GM10266 (cell line): ENCODE results near the gene LMTK2.

ENCODE experiments used
- DNase-seq: peaks from one replicate; pipeline ENCODE4 v3.0.0; 2012; ENCODE audit errors: extremely low spot score
- TF ChIP-seq, protein P1 (sequence below): IDR thresholded peaks from 2 replicates; pipeline ENCODE4 v1.5.1; 2012; ENCODE audit warnings: mild to moderate bottlenecking, low read depth; ENCODE audit not compliant: control insufficient read depth, insufficient read depth; ENCODE audit errors: missing control alignments

LMTK2 gene

DNA sequence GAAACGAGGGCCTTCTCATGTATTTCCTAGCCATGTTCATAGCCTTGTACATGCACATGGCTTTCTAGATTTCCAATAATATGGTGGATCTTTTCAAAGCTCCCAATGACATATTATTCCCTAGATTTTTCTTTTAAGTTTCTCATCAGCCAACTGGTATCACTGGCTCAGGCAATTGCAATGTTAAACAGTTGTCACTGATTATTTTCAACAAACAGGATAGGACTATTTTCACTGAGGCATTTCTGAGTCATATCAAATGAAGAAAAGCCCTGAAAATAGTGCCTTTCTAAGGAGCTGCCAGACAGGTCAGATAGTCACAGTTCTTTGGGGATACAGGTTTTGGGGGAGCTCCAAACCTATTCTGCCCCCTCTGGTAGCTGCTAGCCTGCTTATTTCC, 4.5 kb upstream of the LMTK2 start:
- DNase-seq, result no peak
- TF ChIP-seq, protein P1, sequence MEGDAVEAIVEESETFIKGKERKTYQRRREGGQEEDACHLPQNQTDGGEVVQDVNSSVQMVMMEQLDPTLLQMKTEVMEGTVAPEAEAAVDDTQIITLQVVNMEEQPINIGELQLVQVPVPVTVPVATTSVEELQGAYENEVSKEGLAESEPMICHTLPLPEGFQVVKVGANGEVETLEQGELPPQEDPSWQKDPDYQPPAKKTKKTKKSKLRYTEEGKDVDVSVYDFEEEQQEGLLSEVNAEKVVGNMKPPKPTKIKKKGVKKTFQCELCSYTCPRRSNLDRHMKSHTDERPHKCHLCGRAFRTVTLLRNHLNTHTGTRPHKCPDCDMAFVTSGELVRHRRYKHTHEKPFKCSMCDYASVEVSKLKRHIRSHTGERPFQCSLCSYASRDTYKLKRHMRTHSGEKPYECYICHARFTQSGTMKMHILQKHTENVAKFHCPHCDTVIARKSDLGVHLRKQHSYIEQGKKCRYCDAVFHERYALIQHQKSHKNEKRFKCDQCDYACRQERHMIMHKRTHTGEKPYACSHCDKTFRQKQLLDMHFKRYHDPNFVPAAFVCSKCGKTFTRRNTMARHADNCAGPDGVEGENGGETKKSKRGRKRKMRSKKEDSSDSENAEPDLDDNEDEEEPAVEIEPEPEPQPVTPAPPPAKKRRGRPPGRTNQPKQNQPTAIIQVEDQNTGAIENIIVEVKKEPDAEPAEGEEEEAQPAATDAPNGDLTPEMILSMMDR, result no peak

DNA sequence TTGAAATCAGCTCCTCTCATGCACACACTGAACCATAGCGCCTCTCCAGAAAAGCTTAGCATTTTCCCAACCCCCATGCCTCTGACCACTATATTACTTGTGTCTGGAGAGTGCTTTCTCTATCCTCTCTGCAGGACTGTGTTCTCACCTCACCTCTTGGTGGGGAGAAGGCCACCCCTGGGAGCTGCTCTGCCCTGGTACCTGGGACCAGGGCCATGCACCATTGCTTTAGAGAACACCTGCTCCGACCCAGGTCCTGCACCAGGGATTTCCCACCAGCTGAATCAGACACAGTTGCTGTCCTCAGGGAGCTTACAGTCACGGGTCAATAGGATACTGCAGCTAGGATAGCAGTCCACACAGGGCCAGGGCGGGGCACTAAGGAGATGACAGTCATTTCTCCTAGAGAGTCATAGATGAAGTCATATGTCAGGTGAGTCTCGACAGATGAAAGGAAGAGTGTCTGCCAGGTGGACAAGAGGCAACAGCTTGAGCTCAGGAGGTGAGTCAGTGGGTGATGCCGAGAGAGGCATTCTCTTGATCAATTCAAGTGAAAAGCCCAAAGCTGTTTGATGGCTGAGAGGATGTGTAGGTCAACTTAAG, 619 bp upstream of the LMTK2 start:
- DNase-seq, result no peak
- TF ChIP-seq, protein P1, result peak; percentile 14

DNA sequence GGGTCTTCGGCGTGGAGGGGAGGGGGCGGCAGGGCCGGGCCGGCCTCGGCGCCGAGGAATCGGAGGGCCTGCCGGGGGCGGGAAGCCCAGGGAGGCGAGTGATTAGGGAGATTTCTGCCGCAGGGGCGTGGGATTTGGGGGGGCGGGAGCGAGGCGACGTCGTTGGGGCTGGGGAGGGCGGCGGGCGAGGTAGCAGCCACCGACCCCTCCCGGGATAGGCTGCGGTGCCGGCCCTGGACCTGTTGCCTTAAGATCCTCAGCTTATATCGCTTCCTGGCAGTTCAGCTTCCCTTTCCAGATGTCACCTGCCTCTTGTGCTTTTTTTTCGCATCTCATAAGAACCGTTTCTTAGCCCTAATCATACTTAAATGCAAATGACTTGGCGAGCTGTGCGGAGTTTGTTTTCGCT, 655 bp downstream of the LMTK2 start:
- TF ChIP-seq, protein P1, result no peak
- peak; percentile 36 for DNase-seq

DNA sequence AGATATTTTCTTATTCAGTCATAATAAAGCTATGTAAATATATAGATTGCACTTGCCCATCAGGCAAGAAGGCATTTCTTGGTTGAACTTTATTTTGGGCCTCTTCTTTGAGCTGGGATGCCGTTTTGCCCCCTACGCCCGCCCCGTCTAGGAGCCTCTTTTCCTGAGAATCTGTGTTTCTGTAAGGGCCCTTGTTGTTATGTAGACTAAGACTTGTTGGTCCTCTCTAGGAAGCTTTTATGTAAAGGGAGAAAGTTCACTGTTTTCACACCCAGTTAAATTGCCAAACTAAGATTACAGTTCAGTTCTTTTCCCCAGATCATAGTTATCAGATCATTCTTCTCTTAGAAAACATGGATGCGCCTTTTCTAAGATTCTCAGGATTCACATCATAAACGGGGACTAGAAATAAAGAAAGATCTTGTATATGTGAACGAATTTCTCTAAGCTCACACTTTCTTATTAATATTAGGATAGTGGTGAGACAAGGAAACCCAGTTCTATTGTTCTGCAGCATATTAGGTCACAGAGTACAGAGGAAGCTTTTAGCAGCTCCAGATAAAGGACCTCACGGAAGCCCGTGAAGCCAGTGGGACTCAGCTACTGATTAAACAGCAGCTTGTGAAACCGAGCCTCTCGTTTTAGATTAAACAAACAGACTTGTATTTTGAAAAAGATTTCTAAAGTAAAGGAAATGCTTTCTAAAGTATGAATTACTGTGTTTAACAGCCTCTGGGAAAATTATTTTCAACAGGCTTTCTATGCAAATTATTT, 3.8 kb downstream of the LMTK2 start:
- no peak for DNase-seq
- TF ChIP-seq, protein P1, result no peak

DNA sequence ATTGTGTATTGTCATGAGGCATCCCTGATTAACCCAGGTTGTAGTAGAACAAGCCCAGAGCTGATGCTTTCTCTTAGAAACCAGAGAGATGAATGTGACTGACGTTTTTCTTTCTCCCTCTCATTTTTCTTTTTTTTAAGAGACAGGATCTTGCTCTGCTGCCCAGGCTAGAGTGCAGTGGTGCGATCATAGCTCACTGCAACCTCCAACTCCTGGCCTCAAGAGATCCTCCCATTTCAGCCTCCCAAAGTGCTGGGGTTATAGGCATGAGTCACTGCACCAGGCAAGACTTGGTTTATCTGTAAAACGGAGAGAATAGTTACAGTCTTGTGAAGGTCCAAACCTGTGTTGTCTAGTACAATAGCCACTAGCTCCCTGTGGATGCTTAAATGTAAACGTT, 5.4 kb downstream of the LMTK2 start:
- no peak for DNase-seq
- TF ChIP-seq, protein P1, result no peak

DNA sequence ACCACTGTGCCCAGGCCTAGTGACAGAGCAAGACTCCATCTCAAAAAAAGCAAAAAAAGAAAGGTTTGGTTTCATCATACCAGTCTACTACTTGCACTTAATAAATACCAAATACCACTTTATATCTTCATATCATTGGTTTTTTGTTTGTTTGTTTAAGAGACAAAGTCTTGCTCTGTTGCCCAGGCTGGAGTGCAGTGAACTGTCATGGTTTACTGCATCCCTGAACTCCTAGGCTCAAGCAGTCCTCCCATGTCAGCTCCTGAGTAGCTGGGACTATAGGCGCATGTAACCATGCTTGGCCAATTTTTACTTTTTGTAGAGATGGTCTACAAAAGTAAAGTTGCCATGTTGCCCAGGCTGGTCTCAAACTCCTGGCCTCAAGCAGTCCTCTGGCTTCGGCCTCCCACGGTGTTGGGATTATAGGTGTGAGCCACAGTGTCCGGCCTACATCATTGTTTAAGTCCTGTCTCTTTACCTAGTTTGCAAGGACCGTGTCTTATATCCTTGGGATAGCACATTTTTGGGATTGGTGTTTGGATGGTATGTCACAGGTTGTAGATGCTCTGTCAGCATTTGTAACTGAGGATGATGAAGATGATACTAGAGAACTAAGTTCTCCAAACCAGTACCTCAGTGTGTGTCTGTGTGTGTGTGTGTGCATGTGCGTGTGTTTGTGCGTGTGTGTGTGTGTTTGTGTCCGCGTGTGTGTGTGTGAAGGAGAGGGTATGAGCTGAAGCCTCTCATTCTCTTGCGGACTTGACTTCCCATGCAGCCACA, 9.3 kb downstream of the LMTK2 start:
- TF ChIP-seq, protein P1, result no peak
- DNase-seq, result no peak
